HepG2 (cell line): ENCODE data around the gene GPER1. TPM values are rescaled to one million over a fixed set of nuclear protein-coding genes. Genes with fewer than 3 reads are reported as not detected.

ENCODE experiments used
- ATAC-seq: fragments of 200-7000 bp; cut with Tn5 transposase; 3 replicates; pipeline ENCODE4 v1.9.1; 2020; ENCODE audit warnings: mild to moderate bottlenecking, moderate library complexity
- BruUV-seq: library from RNA; stranded (reverse); fragments of 400-500 nt; replicated peaks from 2 replicates; lab custom pipeline; 2021; lab: Mats Ljungman, UMichigan
- CTCF ChIA-PET: fragments of 300-600 bp; formaldehyde crosslinking; extraction: SDS; loops from one replicate; lab custom pipeline; 2021; ENCODE audit warnings: low total read pairs, inconsistent platforms, low intra/inter-chr PET ratio; lab: Yijun Ruan, JAX
- POLR2A ChIA-PET: fragments of 350-600 bp; sonication (Branson Sonifier 250); formaldehyde crosslinking; loops from one replicate; lab custom pipeline; 2020; ENCODE audit warnings: antibody characterized with exemption, inconsistent platforms; lab: Yijun Ruan, JAX
- DNase-seq: peaks from one replicate; pipeline ENCODE4 v3.0.0-alpha.2; 2015; ENCODE audit warnings: low spot score
- FAIRE-seq: peaks from 3 replicates; lab custom pipeline; 2011; peaks lifted over from hg19 to GRCh38; lab: Jason Lieb, UNC
- H2AFZ ChIP-seq: one replicate; pipeline ENCODE4 v1.6.1; 2011; ENCODE audit warnings: low read length, inconsistent platforms
- H3K27ac ChIP-seq: fragments of 300-600 bp; 3 replicates; pipeline ENCODE4 v1.8.0; 2011; ENCODE audit warnings: mixed run types, mild to moderate bottlenecking, mixed read lengths, low read length, inconsistent platforms; ENCODE audit not compliant: insufficient read depth; ENCODE audit errors: extremely low read length
- H3K27me3 ChIP-seq, 2 experiments: fragments of 200-600 bp in 1 of 2; 2 replicates in 1 of 2; 3 replicates in 1 of 2; pipeline versions ENCODE4 v1.6.0 to v1.8.0; 2011; ENCODE audit warnings: low read length in 2 of 2, mild to moderate bottlenecking in 2 of 2, moderate library complexity in 2 of 2, inconsistent platforms in 1 of 2; ENCODE audit not compliant: insufficient read depth in 2 of 2, control insufficient read depth in 1 of 2
- H3K36me3 ChIP-seq, 2 experiments: fragments of 200-600 bp in 1 of 2; replicated peaks in 1 of 2; 2 replicates in 1 of 2; 3 replicates in 1 of 2; pipeline versions ENCODE4 v1.5.1 to v1.8.0; 2011; ENCODE audit warnings: low read length in 2 of 2, inconsistent platforms in 1 of 2; ENCODE audit not compliant: insufficient read depth in 2 of 2, control insufficient read depth in 1 of 2
- H3K4me1 ChIP-seq: 2 replicates; pipeline ENCODE4 v1.5.1; 2012; ENCODE audit warnings: low read length, inconsistent platforms; ENCODE audit not compliant: insufficient read depth
- H3K4me2 ChIP-seq: 2 replicates; pipeline ENCODE4 v1.6.0; 2011; ENCODE audit warnings: low read depth, low read length, inconsistent platforms
- H3K4me3 ChIP-seq, 3 experiments: fragments of 200-600 bp in 1 of 3; sonication (generic), shearing (Covaris generic) in 1 of 3; replicated peaks in 1 of 3; 2 replicates each; pipeline ENCODE4 v1.5.1; 2011 to 2016; ENCODE audit warnings: low read length in 3 of 3, inconsistent platforms in 2 of 3, low read depth in 2 of 3, mild to moderate bottlenecking in 2 of 3, control low read depth in 1 of 3, mixed read lengths in 1 of 3; ENCODE audit not compliant: insufficient read depth in 1 of 3
- H3K79me2 ChIP-seq: one replicate; pipeline ENCODE4 v1.6.1; 2011; ENCODE audit warnings: low read length, inconsistent platforms; ENCODE audit not compliant: insufficient read depth
- H3K9ac ChIP-seq: 2 replicates; pipeline ENCODE4 v1.6.0; 2011; ENCODE audit warnings: mild to moderate bottlenecking, low read depth, low read length, inconsistent platforms; ENCODE audit not compliant: insufficient read depth
- H3K9me3 ChIP-seq: 2 replicates; pipeline ENCODE4 v1.5.1; 2012; ENCODE audit warnings: mild to moderate bottlenecking, low read length
- H4K20me1 ChIP-seq: 2 replicates; pipeline ENCODE4 v1.6.0; 2011; ENCODE audit warnings: inconsistent platforms, mild to moderate bottlenecking, low read length, moderate library complexity; ENCODE audit not compliant: insufficient read depth
- LRRFIP1 ChIP-seq: sonication (generic); formaldehyde crosslinking; conservative IDR thresholded peaks from 2 replicates; pipeline ENCODE4 v1.4.0; 2020; ENCODE audit warnings: missing genetic modification reagents
- NONO ChIP-seq, 2 experiments: fragments of 450-650 bp in 1 of 2; sonication (generic) in 1 of 2; formaldehyde crosslinking in 1 of 2; IDR thresholded peaks in 1 of 2; conservative IDR thresholded peaks in 1 of 2; 2 replicates each; pipeline versions ENCODE4 v1.6.1 to v1.8.0; 2017 to 2022; ENCODE audit warnings: mild to moderate bottlenecking in 1 of 2, missing genetic modification reagents in 1 of 2, moderate library complexity in 1 of 2
- POLR2G ChIP-seq: fragments of 200-400 bp; formaldehyde crosslinking; IDR thresholded peaks from 2 replicates; pipeline ENCODE4 v1.6.1; 2018; ENCODE audit warnings: mild to moderate bottlenecking, low read depth, low read length, moderate library complexity
- SAP130 ChIP-seq: IDR thresholded peaks from 2 replicates; pipeline ENCODE4 v1.6.1; 2016; ENCODE audit warnings: low read depth
- SOX6 ChIP-seq, 2 experiments: fragments of 450-650 bp in 1 of 2; sonication (generic) in 1 of 2; formaldehyde crosslinking in 1 of 2; IDR thresholded peaks; 2 replicates each; pipeline versions ENCODE4 v1.4.0 to v1.6.1; 2017 to 2020; ENCODE audit warnings: antibody characterized with exemption in 1 of 2, mild to moderate bottlenecking in 1 of 2, missing genetic modification reagents in 1 of 2
- ZBTB39 ChIP-seq: sonication (generic); formaldehyde crosslinking; IDR thresholded peaks from 2 replicates; pipeline ENCODE4 v1.5.0; 2020; ENCODE audit warnings: missing genetic modification reagents
- ZFP1 ChIP-seq: IDR thresholded peaks from 2 replicates; pipeline ENCODE4 v1.6.1; 2016
- ZNF558 ChIP-seq: sonication (generic); formaldehyde crosslinking; IDR thresholded peaks from 2 replicates; pipeline ENCODE4 v1.9.0; 2022; ENCODE audit warnings: mild to moderate bottlenecking, missing genetic modification reagents, borderline replicate concordance
- WGBS: methylation state at CpG from one replicate; pipeline ENCODE4 v1.1.6; 2017; ENCODE audit warnings: low lambda C conversion rate; 5-methylcytosine and 5-hydroxymethylcytosine counted together
- in situ Hi-C: cut with HindIII; loops from 2 replicates; pipeline ENCODE4 v1.10.0; 2017; ENCODE audit warnings: low pct_unique_long_range_greater_than_20kb; ENCODE audit not compliant: extremely low pct_ligation_motif_present
- intact Hi-C: fragments of 100-400 bp; cut with micrococcal nuclease; formaldehyde crosslinking; loops from one replicate; pipeline ENCODE4 v1.10.0; 2022; ENCODE audit not compliant: unreplicated experiment
- polyA plus RNA-seq, 8 experiments: library from polyadenylated mRNA; depleted of rRNA in 3 of 8; stranded (reverse) in 7 of 8; unstranded in 1 of 8; fragments of >200 nt; fragmentation: Illumina TruSeq in 4 of 8; extraction: Trizol in 4 of 8; gene quantifications; 2 replicates each; pipeline versions ENCODE4 v1.2.1 to v1.2.3, GENCODE V29; 2011 to 2016; ENCODE audit warnings: low read depth in 4 of 8, missing spikeins in 1 of 8, mixed read lengths in 1 of 8; ENCODE audit not compliant: insufficient read depth in 1 of 8
- total RNA-seq, 5 experiments: library from RNA; depleted of rRNA; stranded (reverse); fragments of >200 nt; fragmentation: Illumina TruSeq; extraction: Trizol; gene quantifications; 2 replicates each; pipeline ENCODE4 v1.2.3, GENCODE V29; 2016; ENCODE audit warnings: low read depth in 1 of 5

Gene GPER1
- total and polyA plus RNA-seq, 2 of the 13 experiments (the other 11 are each of a cell fraction or from before 2014, with no cell fraction given): 12.7 to 19.7 TPM

GRCh38 chr7:1044189-1045068 lies 43.5 kb upstream of the GPER1 start, which contains the start of gene GPR146 (continued):
- TF ChIP-seq LRRFIP1 (CRISPR knock-in tag): no peak
- TF ChIP-seq, all 625 proteins: peak for 116

GRCh38 chr7:1045069-1046063 lies 42.5 kb upstream of the GPER1 start:
- ChIA-PET CTCF (interaction anchor here (0.9 kb wide), 1 partner anchor 53 kb away, joined by 3 read pairs; no protein-coding TSS in a partner anchor), POLR2A (interaction anchor here (0.9 to 2.9 kb wide), 8 partner anchors 16 to 112 kb away, joined by 3 to 17 read pairs (median 8); no protein-coding TSS in a partner anchor)
- peak overlapping the region; percentile 72 to 85 (median 73) for H3K4me3 ChIP-seq
- in situ Hi-C loops (no loop called here), intact Hi-C loops (loop anchor here (5.0 kb wide), 1 partner anchor 53 kb away; no protein-coding TSS in a partner anchor)
- H3K4me1 ChIP-seq: peaks cover 79% of the 10 kb centered on the region
- H3K9ac ChIP-seq: peak overlapping the region; percentile 80
- no peaks in the 10 kb centered on the region for H4K20me1 ChIP-seq
- H3K27ac ChIP-seq: peak overlapping the region; percentile 79
- H3K4me2 ChIP-seq: peak overlapping the region; percentile 98
- no peaks in the 10 kb centered on the region for H3K9me3 ChIP-seq
- H3K36me3 ChIP-seq: peaks cover 0 to 1% of the 10 kb centered on the region in 2 experiments; a peak in 2 of 5 replicates
- peak; percentile 53 for DNase-seq
- TSS peak; percentile 53 for BruUV-seq
- H3K27me3 ChIP-seq: no peaks in the 10 kb centered on the region; a peak in 1 of 5 replicates
- peak; percentile 75 for ATAC-seq
- no peak overlapping the region for H2AFZ ChIP-seq
- H3K79me2 ChIP-seq: peaks cover 27% of the 10 kb centered on the region
- 29% methylated on average over 18 of the region's 21 CpGs for WGBS
- peak; percentile 70 for FAIRE-seq
- TF ChIP-seq NONO (IDR thresholded peaks at IDR 0.05): no peak
- TF ChIP-seq NONO (CRISPR knock-in tag; conservative IDR thresholded peaks at IDR 0.05): peak; percentile 2; the same call in 1 of the 2 replicates
- TF ChIP-seq ZBTB39 (CRISPR knock-in tag): 0 out of 2 replicates have a peak, but pooled peaks have one; percentile 59
- 0 out of 2 replicates have a peak, but pooled peaks have one; percentile 44 for TF ChIP-seq ZNF558 (CRISPR knock-in tag)
- peak; percentile 55 for TF ChIP-seq SAP130 (CRISPR knock-in tag)
- no peak for TF ChIP-seq ZFP1 (CRISPR knock-in tag)
- TF ChIP-seq SOX6 (IDR thresholded peaks at IDR 0.05): no peak
- 0 out of 2 replicates have a peak, but pooled peaks have one; percentile 37 for TF ChIP-seq SOX6 (CRISPR knock-in tag; IDR thresholded peaks at IDR 0.05)
- TF ChIP-seq POLR2G: peak; percentile 53; the same call in 1 of the 2 replicates
